ENCODE measurements around the gene TMEM179.

TMEM179 gene

GRCh38 chr14:104598039-104598909 is 6.3 kb downstream of the TMEM179 start:
- no peak for DNase-seq

- no peak for DNase-seq
Observed at GRCh38 chr14:104597576-104597975, 7.0 kb downstream of the TMEM179 start.

- no peak for DNase-seq
Observed at GRCh38 chr14:104596927-104597351, 7.6 kb downstream of the TMEM179 start.

- no peak for DNase-seq
Observed at GRCh38 chr14:104596451-104596918, 8.1 kb downstream of the TMEM179 start.

- DNase-seq: no peak
Observed at GRCh38 chr14:104595911-104596450, 8.6 kb downstream of the TMEM179 start.

GRCh38 chr14:104595116-104595675 is 9.4 kb downstream of the TMEM179 start:
- no peak for DNase-seq

- no peak for DNase-seq
Observed at GRCh38 chr14:104594310-104595046, 10.1 kb downstream of the TMEM179 start.

GRCh38 chr14:104593710-104594136 is 10.8 kb downstream of the TMEM179 start:
- DNase-seq: no peak

GRCh38 chr14:104593241-104593701 is 11.3 kb downstream of the TMEM179 start:
- no peak for DNase-seq

- no peak for DNase-seq
Observed at GRCh38 chr14:104592785-104593184, 11.8 kb downstream of the TMEM179 start.

- no peak for DNase-seq
Observed at GRCh38 chr14:104592292-104592672, 12.3 kb downstream of the TMEM179 start.

- no peak for DNase-seq
Observed at GRCh38 chr14:104591506-104592291, 12.9 kb downstream of the TMEM179 start.

GRCh38 chr14:104591031-104591430 is 13.5 kb downstream of the TMEM179 start:
- no peak for DNase-seq

- no peak for DNase-seq
Observed at GRCh38 chr14:104590240-104590965, 14.2 kb downstream of the TMEM179 start.

GRCh38 chr14:104589338-104590195 is 15.0 kb downstream of the TMEM179 start:
- no peak for DNase-seq

- DNase-seq: no peak
Observed at GRCh38 chr14:104588066-104588857, 16.3 kb downstream of the TMEM179 start.

GRCh38 chr14:104587641-104588040 is 16.9 kb downstream of the TMEM179 start:
- DNase-seq: no peak

- DNase-seq: no peak
Observed at GRCh38 chr14:104586832-104587620, 17.5 kb downstream of the TMEM179 start.

All from activated CD4-positive, alpha-beta T cell treated with anti-CD3 and anti-CD28 coated beads for 48 hours (primary cell).